Body of pancreas (tissue), 4 donors: ENCODE measurements around the gene SLC52A3. TPM values are rescaled to one million over a fixed set of nuclear protein-coding genes. Genes with fewer than 3 reads are reported as not detected.

ENCODE experiments used
- ATAC-seq: fragments of 150-250 bp; one replicate; pipeline ENCODE4 v1.9.1; 2016
- DNase-seq, 4 donors: peaks; one replicate each; pipeline ENCODE4 v3.0.0-alpha.2; 2019
- H3K27ac ChIP-seq, 4 donors: fragments of 200-600 bp; sonication (generic); 1 replicate in 3 of 4; 2 replicates in 1 of 4; pipeline versions ENCODE4 v1.5.1 to v1.6.1; 2016 to 2019; ENCODE audit warnings: mild to moderate bottlenecking in 1 of 4, mixed read lengths in 1 of 4, moderate library complexity in 1 of 4
- H3K27me3 ChIP-seq, 2 donors: fragments of 200-600 bp; sonication (generic); one replicate each; pipeline ENCODE4 v1.6.0; 2016; ENCODE audit warnings: mild to moderate bottlenecking in 1 of 2
- H3K36me3 ChIP-seq, 2 donors: fragments of 200-600 bp; sonication (generic); replicated peaks in 1 of 2; 2 replicates each; pipeline ENCODE4 v1.5.1; 2016; ENCODE audit warnings: low read depth in 2 of 2; ENCODE audit not compliant: insufficient read depth in 1 of 2
- H3K4me1 ChIP-seq: fragments of 200-600 bp; sonication (generic); one replicate; pipeline ENCODE4 v1.6.0; 2016
- H3K4me3 ChIP-seq, 2 donors: fragments of 200-600 bp; sonication (generic); 1 replicate in 1 of 2; 2 replicates in 1 of 2; pipeline ENCODE4 v1.5.1; 2016 to 2019
- H3K9me3 ChIP-seq, 3 donors: fragments of 200-600 bp; sonication (generic); 1 replicate in 2 of 3; 2 replicates in 1 of 3; pipeline ENCODE4 v1.5.1; 2016
- CTCF ChIP-seq, 7 experiments: fragments of 450-650 bp in 4 of 7; fragments of 200-600 bp in 3 of 7; sonication (generic) in 3 of 7; IDR thresholded peaks; one replicate each; pipeline ENCODE4 v1.5.1; 2016 to 2019; ENCODE audit warnings: antibody characterized with exemption in 7 of 7
- POLR2A ChIP-seq, 3 donors: fragments of 450-650 bp; IDR thresholded peaks; one replicate each; pipeline ENCODE4 v1.6.1; 2016; ENCODE audit warnings: antibody characterized with exemption in 3 of 3, mild to moderate bottlenecking in 2 of 3
- WGBS, 2 donors: methylation state at CpG; one replicate each; pipeline ENCODE4 v1.1.5; 2017; 5-methylcytosine and 5-hydroxymethylcytosine counted together
- intact Hi-C: fragments of 100-400 bp; cut with DNase I; formaldehyde crosslinking; loops from one replicate; pipeline ENCODE4 v1.15.1; 2023
- total RNA-seq, 2 donors: library from RNA; depleted of rRNA; stranded (reverse); fragments of >200 nt; gene quantifications; one replicate each; pipeline ENCODE4 v1.1.0, GENCODE V29; 2016

SLC52A3 gene
- total RNA-seq, 2 donors from 2014 or later = 0.33 to 1.3 TPM

DNA sequence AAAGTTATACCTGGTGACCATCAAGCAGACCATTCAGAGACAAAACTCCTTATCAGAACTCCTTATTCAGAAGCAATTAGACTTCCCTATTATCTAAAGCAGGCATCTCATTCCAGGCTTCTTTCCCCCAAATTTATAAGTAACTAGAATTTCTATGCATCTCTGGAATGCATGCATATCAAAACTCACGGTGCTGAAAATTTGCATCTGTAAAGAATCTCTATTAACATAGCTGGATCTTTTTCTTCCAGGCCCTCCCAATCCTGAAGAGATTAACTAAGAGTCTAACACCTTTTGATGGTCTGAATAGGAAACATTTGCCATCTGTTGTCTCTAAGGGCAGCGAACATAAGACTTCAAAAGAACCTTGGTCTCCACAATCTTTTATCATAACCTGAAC, 22.8 kb upstream of the SLC52A3 start:
- intact Hi-C loops = no loop called here
- H3K27ac ChIP-seq = no peak overlapping the region
- DNase-seq (no peak), ATAC-seq (no peak)
- H3K4me3 ChIP-seq = no peak overlapping the region
- no peaks in the 10 kb centered on the region for H3K4me1 ChIP-seq
- peaks cover 0 to 7% (median 0%) of the 10 kb centered on the region in 3 donors for H3K9me3 ChIP-seq
- no peak for TF ChIP-seq POLR2A (IDR thresholded peaks at IDR 0.05)
- no peak for TF ChIP-seq CTCF (IDR thresholded peaks at IDR 0.05)
- no peaks in the 10 kb centered on the region for H3K36me3 ChIP-seq
- H3K27me3 ChIP-seq = no peaks in the 10 kb centered on the region
- WGBS, 2 donors = 39 to 46% methylated on average over 2 of the region's 2 CpGs

DNA sequence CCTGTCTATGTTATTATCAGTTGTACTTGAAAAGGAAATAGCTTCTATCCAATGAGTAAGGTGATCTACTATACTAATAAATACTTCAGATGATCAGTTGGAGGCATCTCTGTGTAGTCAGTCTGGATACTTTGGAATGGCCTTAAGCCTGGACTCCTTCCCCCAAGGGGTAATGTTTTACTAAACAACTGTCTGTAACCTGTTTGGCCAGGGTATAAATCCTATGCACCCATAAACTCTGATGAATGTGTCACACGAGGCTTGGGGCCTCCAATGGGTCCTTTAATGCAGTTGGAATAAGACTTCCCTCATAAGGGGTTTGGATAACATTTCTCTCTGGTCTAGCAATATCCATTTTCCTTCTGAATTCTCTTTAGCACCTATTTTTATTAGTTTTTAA, 19.5 kb upstream of the SLC52A3 start:
- H3K27me3 ChIP-seq = no peaks in the 10 kb centered on the region
- TF ChIP-seq CTCF (IDR thresholded peaks at IDR 0.05) (no peak), POLR2A (IDR thresholded peaks at IDR 0.05) (no peak)
- no peak for ATAC-seq
- peaks cover 0 to 7% (median 0%) of the 10 kb centered on the region in 3 donors for H3K9me3 ChIP-seq
- intact Hi-C loops = no loop called here
- H3K27ac ChIP-seq = no peak overlapping the region
- no peak overlapping the region for H3K4me3 ChIP-seq
- no peaks in the 10 kb centered on the region for H3K4me1 ChIP-seq
- H3K36me3 ChIP-seq = no peaks in the 10 kb centered on the region
- no peak for DNase-seq
- 4 to 7% methylated on average over 1 of the region's 1 CpG for WGBS, 2 donors

GRCh38 chr20:779771-780170, 11.5 kb upstream of the SLC52A3 start:
- no peaks in the 10 kb centered on the region for H3K9me3 ChIP-seq
- H3K4me1 ChIP-seq = no peaks in the 10 kb centered on the region
- DNase-seq (no peak), ATAC-seq (no peak)
- no peaks in the 10 kb centered on the region for H3K36me3 ChIP-seq
- H3K27ac ChIP-seq = no peak overlapping the region
- intact Hi-C loops = no loop called here
- H3K4me3 ChIP-seq = no peak overlapping the region
- no peak for TF ChIP-seq CTCF (IDR thresholded peaks at IDR 0.05)
- TF ChIP-seq POLR2A (IDR thresholded peaks at IDR 0.05) = no peak
- 56 to 79% methylated on average over 3 of the region's 3 CpGs for WGBS, 2 donors
- H3K27me3 ChIP-seq = no peaks in the 10 kb centered on the region

GRCh38 chr20:776165-776564, 7.9 kb upstream of the SLC52A3 start:
- no peaks in the 10 kb centered on the region for H3K9me3 ChIP-seq
- no peak overlapping the region for H3K27ac ChIP-seq
- 88 to 94% methylated on average over 2 of the region's 2 CpGs for WGBS, 2 donors
- no peaks in the 10 kb centered on the region for H3K4me1 ChIP-seq
- H3K36me3 ChIP-seq = no peaks in the 10 kb centered on the region
- ATAC-seq (no peak), DNase-seq (no peak)
- intact Hi-C loops = no loop called here
- H3K4me3 ChIP-seq = no peak overlapping the region
- no peaks in the 10 kb centered on the region for H3K27me3 ChIP-seq
- TF ChIP-seq POLR2A (IDR thresholded peaks at IDR 0.05) (no peak), CTCF (IDR thresholded peaks at IDR 0.05) (no peak)

GRCh38 chr20:775679-776135, 7.4 kb upstream of the SLC52A3 start:
- no peak for ATAC-seq
- Histone ChIP-seq H3K36me3 (no peaks in the 10 kb centered on the region), H3K4me1 (no peaks in the 10 kb centered on the region), H3K27me3 (no peaks in the 10 kb centered on the region), H3K4me3 (no peak overlapping the region), H3K27ac (no peak overlapping the region), H3K9me3 (no peaks in the 10 kb centered on the region)
- peak in 2 of 4 donors; percentile 66 to 78 for DNase-seq
- 21 to 44% methylated on average over 2 to 11 of the region's 11 CpGs for WGBS, 2 donors
- TF ChIP-seq CTCF (IDR thresholded peaks at IDR 0.05) (no peak), POLR2A (IDR thresholded peaks at IDR 0.05) (no peak)
- intact Hi-C loops = no loop called here
